ENCODE measurements around the gene CA10.

The CA10 gene

DNA sequence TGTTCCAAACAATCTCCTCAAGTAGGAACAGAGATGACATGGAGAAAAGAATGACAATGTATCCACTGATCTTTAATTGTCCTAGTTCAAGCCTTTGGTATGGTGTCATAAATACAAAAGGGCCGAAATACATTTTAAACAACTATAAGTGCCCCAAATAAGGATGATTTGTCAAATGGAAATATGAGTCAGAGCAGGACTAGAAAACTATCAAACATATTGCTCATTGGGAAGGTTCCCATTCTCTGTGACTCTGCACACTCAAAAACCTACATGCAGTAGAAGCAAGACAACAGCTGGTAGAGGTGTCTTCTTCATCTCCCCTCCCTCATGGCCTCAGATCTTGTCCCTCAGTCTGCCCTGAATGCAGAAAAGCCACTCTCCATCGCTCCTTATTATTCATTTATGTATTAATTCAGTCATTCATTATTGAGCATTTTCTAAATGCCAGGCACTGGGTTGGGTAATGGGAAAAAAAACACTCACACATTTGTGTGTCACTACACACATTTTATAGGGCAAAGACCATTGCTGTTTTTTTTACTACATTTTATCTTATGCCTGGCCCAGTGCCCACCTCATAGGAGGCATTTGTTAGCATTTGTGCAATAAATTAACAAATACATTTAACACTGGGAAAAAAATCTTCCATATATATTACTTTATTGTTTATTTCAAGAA lies 10.1 kb downstream of the CA10 start:
- TF ChIP-seq, protein P1, sequence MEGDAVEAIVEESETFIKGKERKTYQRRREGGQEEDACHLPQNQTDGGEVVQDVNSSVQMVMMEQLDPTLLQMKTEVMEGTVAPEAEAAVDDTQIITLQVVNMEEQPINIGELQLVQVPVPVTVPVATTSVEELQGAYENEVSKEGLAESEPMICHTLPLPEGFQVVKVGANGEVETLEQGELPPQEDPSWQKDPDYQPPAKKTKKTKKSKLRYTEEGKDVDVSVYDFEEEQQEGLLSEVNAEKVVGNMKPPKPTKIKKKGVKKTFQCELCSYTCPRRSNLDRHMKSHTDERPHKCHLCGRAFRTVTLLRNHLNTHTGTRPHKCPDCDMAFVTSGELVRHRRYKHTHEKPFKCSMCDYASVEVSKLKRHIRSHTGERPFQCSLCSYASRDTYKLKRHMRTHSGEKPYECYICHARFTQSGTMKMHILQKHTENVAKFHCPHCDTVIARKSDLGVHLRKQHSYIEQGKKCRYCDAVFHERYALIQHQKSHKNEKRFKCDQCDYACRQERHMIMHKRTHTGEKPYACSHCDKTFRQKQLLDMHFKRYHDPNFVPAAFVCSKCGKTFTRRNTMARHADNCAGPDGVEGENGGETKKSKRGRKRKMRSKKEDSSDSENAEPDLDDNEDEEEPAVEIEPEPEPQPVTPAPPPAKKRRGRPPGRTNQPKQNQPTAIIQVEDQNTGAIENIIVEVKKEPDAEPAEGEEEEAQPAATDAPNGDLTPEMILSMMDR (IDR thresholded peaks at IDR 0.05; ENCODE audit: low read depth, low read length), result no peak
- H3K27me3 ChIP-seq, result no peaks in the 10 kb centered on the region
- H3K4me3 ChIP-seq (ENCODE audit: low read depth, low read length), result no peak overlapping the region
- H3K9me3 ChIP-seq, result no peaks in the 10 kb centered on the region
- H3K4me1 ChIP-seq, result peaks cover 10% of the 10 kb centered on the region
- H3K36me3 ChIP-seq, result no peaks in the 10 kb centered on the region
- no peak for DNase-seq

GRCh38 chr17:52147872-52148271 lies 10.6 kb downstream of the CA10 start:
- Histone ChIP-seq H3K27me3 (no peaks in the 10 kb centered on the region), H3K9me3 (no peaks in the 10 kb centered on the region), H3K4me3 (ENCODE audit: low read depth, low read length) (no peak overlapping the region), H3K4me1 (peaks cover 10% of the 10 kb centered on the region), H3K36me3 (no peaks in the 10 kb centered on the region)
- TF ChIP-seq, protein P1 (IDR thresholded peaks at IDR 0.05; ENCODE audit: low read depth, low read length), result no peak
- no peak for DNase-seq

DNA sequence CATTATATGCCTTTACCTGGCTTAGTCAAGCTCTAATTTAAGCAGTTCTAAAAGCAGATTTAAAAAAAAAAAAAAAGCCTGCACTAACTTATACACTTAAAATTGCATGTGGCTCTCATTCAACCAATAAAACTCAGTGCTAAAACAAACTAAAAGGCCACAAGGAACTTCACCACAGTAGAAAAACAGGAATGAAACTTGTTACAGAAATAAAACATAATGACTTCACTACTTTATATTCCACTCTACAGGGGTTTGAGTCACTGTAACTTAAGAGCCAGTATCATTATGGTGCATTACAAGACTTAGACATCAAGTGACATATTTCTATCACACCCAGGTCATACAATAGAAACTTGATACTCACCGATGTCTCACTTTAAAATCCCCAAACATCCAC lies 11.1 kb downstream of the CA10 start:
- H3K4me1 ChIP-seq, result peaks cover 10% of the 10 kb centered on the region
- H3K9me3 ChIP-seq, result no peaks in the 10 kb centered on the region
- TF ChIP-seq, protein P1 (IDR thresholded peaks at IDR 0.05; ENCODE audit: low read depth, low read length), result no peak
- no peaks in the 10 kb centered on the region for H3K36me3 ChIP-seq
- no peaks in the 10 kb centered on the region for H3K27me3 ChIP-seq
- DNase-seq, result no peak
- H3K4me3 ChIP-seq (ENCODE audit: low read depth, low read length), result no peak overlapping the region

DNA sequence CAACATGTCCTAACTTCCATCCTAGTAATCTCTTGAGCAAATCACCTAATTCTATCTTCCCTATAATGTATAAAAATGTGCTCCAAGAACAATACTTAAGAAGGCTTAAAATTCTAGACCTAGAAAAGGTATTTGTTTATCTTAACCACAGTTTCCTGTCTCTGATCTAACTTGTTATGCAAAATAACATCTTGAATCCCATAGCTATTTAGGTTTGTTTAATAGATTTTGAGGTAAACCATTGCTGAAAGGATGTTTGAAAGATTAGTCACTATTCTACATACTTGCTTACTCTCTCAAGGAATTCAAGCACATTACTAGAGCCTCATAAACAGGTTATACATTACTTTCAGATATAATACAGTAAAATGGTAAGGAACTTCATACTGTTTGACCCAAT lies 13.0 kb downstream of the CA10 start:
- DNase-seq, result no peak
- no peak overlapping the region for H3K4me3 ChIP-seq (ENCODE audit: low read depth, low read length)
- H3K4me1 ChIP-seq, result peaks cover 10% of the 10 kb centered on the region
- TF ChIP-seq, protein P1 (IDR thresholded peaks at IDR 0.05; ENCODE audit: low read depth, low read length), result no peak
- H3K9me3 ChIP-seq, result no peaks in the 10 kb centered on the region
- no peaks in the 10 kb centered on the region for H3K27me3 ChIP-seq
- no peaks in the 10 kb centered on the region for H3K36me3 ChIP-seq

GRCh38 chr17:52143542-52143941 lies 15.0 kb downstream of the CA10 start:
- no peaks in the 10 kb centered on the region for H3K27me3 ChIP-seq
- H3K4me3 ChIP-seq (ENCODE audit: low read depth, low read length), result no peak overlapping the region
- no peaks in the 10 kb centered on the region for H3K36me3 ChIP-seq
- H3K4me1 ChIP-seq, result peaks cover 5% of the 10 kb centered on the region
- TF ChIP-seq, protein P1 (IDR thresholded peaks at IDR 0.05; ENCODE audit: low read depth, low read length), result no peak
- H3K9me3 ChIP-seq, result no peaks in the 10 kb centered on the region
- no peak for DNase-seq

DNA sequence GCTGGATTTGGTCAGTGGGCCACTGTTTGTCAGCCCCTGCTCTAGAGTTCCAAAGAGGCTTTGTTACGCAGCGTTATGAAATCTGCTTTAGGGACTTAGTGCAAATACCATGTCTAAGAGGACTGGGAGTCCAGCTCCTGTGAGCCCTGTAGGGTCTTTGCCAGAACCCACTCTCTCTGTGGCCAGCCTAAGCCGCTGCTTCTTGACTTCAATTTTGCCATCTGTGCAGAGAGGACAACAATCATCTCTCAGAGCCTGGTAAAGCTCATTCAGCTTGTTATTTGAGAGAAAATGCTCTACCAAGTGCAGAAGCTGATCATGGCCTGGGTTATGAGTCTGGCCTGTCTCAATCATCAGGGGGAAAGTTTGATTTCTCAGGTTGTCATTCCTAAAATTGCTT lies 17.9 kb downstream of the CA10 start:
- no peaks in the 10 kb centered on the region for H3K36me3 ChIP-seq
- no peaks in the 10 kb centered on the region; the same call in 1 of the 2 replicates for H3K4me1 ChIP-seq
- TF ChIP-seq, protein P1 (IDR thresholded peaks at IDR 0.05; ENCODE audit: low read depth, low read length), result no peak
- H3K4me3 ChIP-seq (ENCODE audit: low read depth, low read length), result no peak overlapping the region
- no peaks in the 10 kb centered on the region for H3K27me3 ChIP-seq
- DNase-seq, result no peak
- H3K9me3 ChIP-seq, result no peaks in the 10 kb centered on the region
